Activated T-helper 1 cell treated with Interleukin-2 at 50 U/mL for 16 hours (primary cell): ENCODE results near the gene RRBP1.
"Not testable (repeated sequence)": the region's sequence is repeated elsewhere in the genome, so short reads cannot be mapped to it uniquely, and the experiment has no call there.

ENCODE experiments used
- DNase-seq: peaks from one replicate; pipeline ENCODE4 v3.0.0-alpha.2; 2020; ENCODE audit warnings: low read depth

Gene RRBP1

GRCh38 chr20:17663486-17663885 lies 18.6 kb downstream of the RRBP1 start:
- no peak for DNase-seq

- no peak for DNase-seq
These were observed 19.0 kb downstream of the RRBP1 start for GRCh38 chr20:17663040-17663399.

GRCh38 chr20:17662333-17663039 lies 19.6 kb downstream of the RRBP1 start:
- DNase-seq, result no peak

- DNase-seq, result no peak
These were observed 20.8 kb downstream of the RRBP1 start for GRCh38 chr20:17661121-17661744.

GRCh38 chr20:17660667-17661066 lies 21.4 kb downstream of the RRBP1 start:
- DNase-seq, result no peak

GRCh38 chr20:17659801-17660200 lies 22.2 kb downstream of the RRBP1 start:
- DNase-seq, result no peak

GRCh38 chr20:17659344-17659743 lies 22.7 kb downstream of the RRBP1 start:
- DNase-seq, result not testable (repeated sequence)

- DNase-seq, result no peak
These were observed 23.4 kb downstream of the RRBP1 start for GRCh38 chr20:17658648-17658993.

- DNase-seq, result no peak
These were observed 24.0 kb downstream of the RRBP1 start for GRCh38 chr20:17657898-17658647.

GRCh38 chr20:17657079-17657825 lies 24.8 kb downstream of the RRBP1 start:
- no peak for DNase-seq

- no peak for DNase-seq
These were observed 26.1 kb downstream of the RRBP1 start for GRCh38 chr20:17655865-17656479.

GRCh38 chr20:17655286-17655651 lies 26.8 kb downstream of the RRBP1 start:
- no peak for DNase-seq

GRCh38 chr20:17654649-17655285 lies 27.3 kb downstream of the RRBP1 start:
- no peak for DNase-seq

- DNase-seq, result no peak
These were observed 28.0 kb downstream of the RRBP1 start for GRCh38 chr20:17653835-17654648.

- no peak for DNase-seq
These were observed 29.6 kb downstream of the RRBP1 start for GRCh38 chr20:17652411-17652810.

GRCh38 chr20:17651760-17652388 lies 30.2 kb downstream of the RRBP1 start:
- no peak for DNase-seq

GRCh38 chr20:17651129-17651759 lies 30.8 kb downstream of the RRBP1 start:
- DNase-seq, result no peak

GRCh38 chr20:17650301-17651128 lies 31.5 kb downstream of the RRBP1 start:
- DNase-seq, result no peak
